ENCODE measurements around the gene SFXN2.
"Not testable (repeated sequence)": the region's sequence is repeated elsewhere in the genome, so short reads cannot be mapped to it uniquely, and the experiment has no call there.

The SFXN2 gene

GRCh38 chr10:102683736-102684135, 30.7 kb upstream of the SFXN2 start:
- ChIA-PET POLR2A (no interaction called here), CTCF (interaction anchor here (0.9 kb wide), 1 partner anchor 14 kb away, joined by 3 read pairs; no protein-coding TSS in a partner anchor)
- TF ChIP-seq ZNF384 (IDR thresholded peaks at IDR 0.05) (no peak), FOXK2 (IDR thresholded peaks at IDR 0.05) (no peak), SP1 (IDR thresholded peaks at IDR 0.05) (no peak), LEF1 (IDR thresholded peaks at IDR 0.05; ENCODE audit: borderline replicate concordance) (no peak), SUZ12 (IDR thresholded peaks at IDR 0.05) (no peak), PKNOX1 (IDR thresholded peaks at IDR 0.05) (no peak), HDGF (IDR thresholded peaks at IDR 0.05; ENCODE audit: borderline replicate concordance) (no peak), CTBP1 (IDR thresholded peaks at IDR 0.05; ENCODE audit: borderline replicate concordance) (no peak), BHLHE40 (IDR thresholded peaks at IDR 0.05; ENCODE audit: borderline replicate concordance) (no peak), NFRKB (IDR thresholded peaks at IDR 0.05) (no peak), TARDBP (IDR thresholded peaks at IDR 0.05) (no peak), FOXM1 (IDR thresholded peaks at IDR 0.05; ENCODE audit: borderline replicate concordance) (no peak), FOXA1 (IDR thresholded peaks at IDR 0.05) (no peak), L3MBTL2 (conservative IDR thresholded peaks at IDR 0.05) (no peak)
- no peak for DNase-seq (ENCODE audit: extremely low spot score)

GRCh38 chr10:102691285-102692066, 23.0 kb upstream of the SFXN2 start:
- CTCF ChIA-PET: interaction anchor here (1.2 to 1.7 kb wide), 2 partner anchors 14 to 21 kb away, joined by 4 to 5 read pairs; no protein-coding TSS in a partner anchor
- POLR2A ChIA-PET: no interaction called here
- DNase-seq (ENCODE audit: extremely low spot score): no peak

GRCh38 chr10:102695401-102695800, 19.0 kb upstream of the SFXN2 start:
- DNase-seq (ENCODE audit: extremely low spot score); POLR2A ChIA-PET; CTCF ChIA-PET: not testable (repeated sequence)

More at GRCh38 chr10:102691285-102692066, 23.0 kb upstream of the SFXN2 start:
- TF ChIP-seq NFRKB (IDR thresholded peaks at IDR 0.05): no peak
- TF ChIP-seq BHLHE40 (IDR thresholded peaks at IDR 0.05; ENCODE audit: borderline replicate concordance): no peak
- no peak for TF ChIP-seq L3MBTL2 (conservative IDR thresholded peaks at IDR 0.05)
- TF ChIP-seq SP1 (IDR thresholded peaks at IDR 0.05): no peak
- TF ChIP-seq SUZ12 (IDR thresholded peaks at IDR 0.05): no peak

- DNase-seq (ENCODE audit: extremely low spot score): no peak
- TF ChIP-seq ZNF384 (IDR thresholded peaks at IDR 0.05): no peak
- TF ChIP-seq CTBP1 (IDR thresholded peaks at IDR 0.05; ENCODE audit: borderline replicate concordance): no peak
- no peak for TF ChIP-seq ELF4 (IDR thresholded peaks at IDR 0.05)
- no peak for TF ChIP-seq SP1 (IDR thresholded peaks at IDR 0.05)
- no peak for TF ChIP-seq FOXK2 (IDR thresholded peaks at IDR 0.05)
- no peak for TF ChIP-seq BHLHE40 (IDR thresholded peaks at IDR 0.05; ENCODE audit: borderline replicate concordance)
- TF ChIP-seq TARDBP (IDR thresholded peaks at IDR 0.05): no peak
- no peak for TF ChIP-seq NFRKB (IDR thresholded peaks at IDR 0.05)
- TF ChIP-seq ARNT (IDR thresholded peaks at IDR 0.05): no peak
- no peak for TF ChIP-seq PKNOX1 (IDR thresholded peaks at IDR 0.05)
- no peak for TF ChIP-seq HDGF (IDR thresholded peaks at IDR 0.05; ENCODE audit: borderline replicate concordance)
- no peak for TF ChIP-seq FOXA1 (IDR thresholded peaks at IDR 0.05)
- TF ChIP-seq L3MBTL2 (conservative IDR thresholded peaks at IDR 0.05): no peak
- TF ChIP-seq LEF1 (IDR thresholded peaks at IDR 0.05; ENCODE audit: borderline replicate concordance): no peak
- no peak for TF ChIP-seq SUZ12 (IDR thresholded peaks at IDR 0.05)
- TF ChIP-seq FOXM1 (IDR thresholded peaks at IDR 0.05; ENCODE audit: borderline replicate concordance): no peak
- ChIA-PET POLR2A (no interaction called here), CTCF (interaction anchor here (0.6 kb wide), 1 partner anchor 196 kb away, joined by 3 read pairs; no protein-coding TSS in a partner anchor)
Observed at GRCh38 chr10:102696736-102697135, 17.7 kb upstream of the SFXN2 start.

- ChIA-PET CTCF (no interaction called here), POLR2A (no interaction called here)
- no peak for TF ChIP-seq TARDBP (IDR thresholded peaks at IDR 0.05)
- TF ChIP-seq FOXM1 (IDR thresholded peaks at IDR 0.05; ENCODE audit: borderline replicate concordance): no peak
- TF ChIP-seq HDGF (IDR thresholded peaks at IDR 0.05; ENCODE audit: borderline replicate concordance): no peak
- no peak for TF ChIP-seq BHLHE40 (IDR thresholded peaks at IDR 0.05; ENCODE audit: borderline replicate concordance)
- TF ChIP-seq ELF4 (IDR thresholded peaks at IDR 0.05): no peak
- no peak for TF ChIP-seq FOXK2 (IDR thresholded peaks at IDR 0.05)
- TF ChIP-seq CTBP1 (IDR thresholded peaks at IDR 0.05; ENCODE audit: borderline replicate concordance): no peak
- no peak for TF ChIP-seq SUZ12 (IDR thresholded peaks at IDR 0.05)
- no peak for TF ChIP-seq FOXA1 (IDR thresholded peaks at IDR 0.05)
- no peak for TF ChIP-seq ARNT (IDR thresholded peaks at IDR 0.05)
- TF ChIP-seq SP1 (IDR thresholded peaks at IDR 0.05): no peak
- no peak for TF ChIP-seq L3MBTL2 (conservative IDR thresholded peaks at IDR 0.05)
- TF ChIP-seq PKNOX1 (IDR thresholded peaks at IDR 0.05): no peak
- TF ChIP-seq ZNF384 (IDR thresholded peaks at IDR 0.05): no peak
- TF ChIP-seq NFRKB (IDR thresholded peaks at IDR 0.05): no peak
- no peak for TF ChIP-seq LEF1 (IDR thresholded peaks at IDR 0.05; ENCODE audit: borderline replicate concordance)
- no peak for DNase-seq (ENCODE audit: extremely low spot score)
Observed at GRCh38 chr10:102698894-102699293, 15.5 kb upstream of the SFXN2 start.

GRCh38 chr10:102701272-102701671, 13.2 kb upstream of the SFXN2 start:
- POLR2A ChIA-PET: interaction anchor here (0.9 kb wide), 1 partner anchor 12 kb away, joined by 3 read pairs; the partner anchor contains the start of gene ARL3
- no peak for TF ChIP-seq ZNF384 (IDR thresholded peaks at IDR 0.05)
- TF ChIP-seq FOXK2 (IDR thresholded peaks at IDR 0.05): no peak
- no peak for TF ChIP-seq FOXA1 (IDR thresholded peaks at IDR 0.05)
- TF ChIP-seq CTBP1 (IDR thresholded peaks at IDR 0.05; ENCODE audit: borderline replicate concordance): no peak
- no peak for TF ChIP-seq SUZ12 (IDR thresholded peaks at IDR 0.05)
- no peak for TF ChIP-seq ARNT (IDR thresholded peaks at IDR 0.05)
- no peak for TF ChIP-seq SP1 (IDR thresholded peaks at IDR 0.05)
- no peak for TF ChIP-seq HDGF (IDR thresholded peaks at IDR 0.05; ENCODE audit: borderline replicate concordance)
- no peak for TF ChIP-seq ELF4 (IDR thresholded peaks at IDR 0.05)
- no peak for TF ChIP-seq LEF1 (IDR thresholded peaks at IDR 0.05; ENCODE audit: borderline replicate concordance)
- TF ChIP-seq BHLHE40 (IDR thresholded peaks at IDR 0.05; ENCODE audit: borderline replicate concordance): no peak
- no peak for TF ChIP-seq L3MBTL2 (conservative IDR thresholded peaks at IDR 0.05)
- TF ChIP-seq PKNOX1 (IDR thresholded peaks at IDR 0.05): no peak
- no peak for TF ChIP-seq NFRKB (IDR thresholded peaks at IDR 0.05)
- no peak for TF ChIP-seq FOXM1 (IDR thresholded peaks at IDR 0.05; ENCODE audit: borderline replicate concordance)
- TF ChIP-seq TARDBP (IDR thresholded peaks at IDR 0.05): no peak
- CTCF ChIA-PET: no interaction called here
- no peak for DNase-seq (ENCODE audit: extremely low spot score)

All from HEK293T (cell line).